ENCODE measurements around the gene OPRM1.

The OPRM1 gene

GRCh38 chr6:154080461-154081189 is 41.6 kb downstream of the OPRM1 start:
- DNase-seq (ENCODE audit: low read depth) = no peak
- TF ChIP-seq CTCF (conservative IDR thresholded peaks at IDR 0.05; ENCODE audit: low read depth, low read length) = no peak
- no peak overlapping the region for H3K4me3 ChIP-seq (ENCODE audit: low read depth, low read length)

GRCh38 chr6:154086510-154086909 is 47.5 kb downstream of the OPRM1 start:
- no peak for TF ChIP-seq CTCF (conservative IDR thresholded peaks at IDR 0.05; ENCODE audit: low read depth, low read length)
- no peak for DNase-seq (ENCODE audit: low read depth)

GRCh38 chr6:154092326-154092962 is 53.4 kb downstream of the OPRM1 start:
- DNase-seq (ENCODE audit: low read depth) = no peak
- no peak for TF ChIP-seq CTCF (conservative IDR thresholded peaks at IDR 0.05; ENCODE audit: low read depth, low read length)
- no peak overlapping the region for H3K4me3 ChIP-seq (ENCODE audit: low read depth, low read length)

More at GRCh38 chr6:154086510-154086909, 47.5 kb downstream of the OPRM1 start:
- no peak overlapping the region for H3K4me3 ChIP-seq (ENCODE audit: low read depth, low read length)

GRCh38 chr6:154093231-154094044 is 54.4 kb downstream of the OPRM1 start:
- H3K4me3 ChIP-seq (ENCODE audit: low read depth, low read length) = no peak overlapping the region
- no peak for TF ChIP-seq CTCF (conservative IDR thresholded peaks at IDR 0.05; ENCODE audit: low read depth, low read length)
- no peak for DNase-seq (ENCODE audit: low read depth)

- no peak for DNase-seq (ENCODE audit: low read depth)
- no peak for TF ChIP-seq CTCF (conservative IDR thresholded peaks at IDR 0.05; ENCODE audit: low read depth, low read length)
- no peak overlapping the region for H3K4me3 ChIP-seq (ENCODE audit: low read depth, low read length)
Measured at GRCh38 chr6:154095571-154095970, 56.5 kb downstream of the OPRM1 start.

- no peak overlapping the region for H3K4me3 ChIP-seq (ENCODE audit: low read depth, low read length)
- TF ChIP-seq CTCF (conservative IDR thresholded peaks at IDR 0.05; ENCODE audit: low read depth, low read length) = no peak
- no peak for DNase-seq (ENCODE audit: low read depth)
Measured at GRCh38 chr6:154096316-154096715, 57.3 kb downstream of the OPRM1 start.
